ENCODE measurements around the gene SMCHD1. TPM values are rescaled to one million over a fixed set of nuclear protein-coding genes. Genes with fewer than 3 reads are reported as not detected.
"Not testable (repeated sequence)": the region's sequence is repeated elsewhere in the genome, so short reads cannot be mapped to it uniquely, and the experiment has no call there.

Gene SMCHD1
- total RNA-seq, 2 experiments from 2014 or later: 87.2 to 98.6 TPM

- CTCF ChIA-PET: no interaction called here
- POLR2A ChIA-PET: no interaction called here
Observed at GRCh38 chr18:2699001-2699400, 43.5 kb downstream of the SMCHD1 start.

DNA sequence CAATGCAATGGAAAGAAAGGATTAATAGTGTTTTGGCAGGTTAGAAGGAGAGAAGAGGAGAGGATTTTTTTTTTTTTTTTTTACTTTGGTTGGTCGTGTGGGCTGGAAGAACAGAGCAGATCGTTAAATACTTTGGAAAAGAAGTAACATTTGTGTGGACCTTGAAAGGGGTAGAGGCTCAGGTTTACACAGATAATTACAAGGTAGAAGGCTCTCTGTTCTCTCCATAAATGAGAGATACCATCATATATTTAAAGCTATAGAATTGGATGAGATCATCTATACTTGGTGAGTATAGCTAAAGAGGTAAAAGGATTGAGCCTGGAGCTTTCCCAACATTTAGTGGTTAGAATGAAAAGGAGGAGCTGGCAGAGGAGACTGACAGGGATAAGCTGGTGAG, 49.0 kb downstream of the SMCHD1 start:
- ChIA-PET CTCF (no interaction called here), POLR2A (no interaction called here)

DNA sequence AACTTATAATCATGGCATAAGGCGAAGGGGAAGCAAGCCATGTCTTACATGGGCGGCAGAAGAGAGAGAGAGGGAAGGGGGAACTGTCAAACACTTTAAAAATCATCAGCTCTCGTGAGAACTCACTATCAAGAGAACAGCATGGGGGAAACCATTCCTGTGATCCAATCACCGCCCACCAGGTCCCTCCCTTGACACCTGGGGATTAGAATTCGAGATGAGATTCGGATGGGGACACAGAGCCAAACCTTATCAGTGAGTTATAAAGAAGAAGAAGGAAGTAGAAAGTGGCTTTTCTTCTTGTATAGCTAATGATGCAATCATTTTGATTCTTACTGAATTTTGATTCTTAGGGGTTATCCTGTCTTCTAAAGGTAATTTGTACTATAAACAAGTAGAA, 51.4 kb downstream of the SMCHD1 start:
- CTCF ChIA-PET: no interaction called here
- POLR2A ChIA-PET: no interaction called here

DNA sequence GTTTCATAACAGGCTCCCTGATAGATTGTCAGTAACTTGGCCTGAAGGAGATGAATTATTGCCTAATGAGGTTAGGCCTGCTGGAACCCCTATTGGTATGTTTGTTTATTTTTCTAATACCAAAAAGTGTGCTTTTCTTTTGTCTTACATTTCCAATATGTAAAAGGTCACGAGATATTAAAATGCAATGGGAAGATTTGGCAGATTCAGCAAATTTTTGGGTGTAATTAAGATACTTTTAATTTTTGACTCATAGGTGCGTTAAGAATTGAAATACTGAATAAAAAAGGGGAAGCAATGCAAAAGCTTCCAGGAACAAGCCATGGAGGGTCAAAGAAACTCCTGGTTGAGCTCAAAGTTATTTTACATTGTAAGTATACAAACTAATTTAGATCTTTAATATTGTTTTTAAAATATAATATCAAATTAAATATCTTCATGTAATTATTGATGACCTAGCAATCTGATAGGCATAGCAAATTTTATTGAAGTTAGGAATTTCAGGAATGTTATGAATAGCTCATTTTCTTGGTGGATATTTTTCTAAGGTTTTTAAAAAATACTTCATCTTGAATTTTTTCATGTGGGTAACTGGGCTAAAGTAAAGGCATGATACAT, 52.1 kb downstream of the SMCHD1 start:
- ChIA-PET CTCF (no interaction called here), POLR2A (interaction anchor here (1.0 kb wide), 1 partner anchor 19 kb away, joined by 3 read pairs; no protein-coding TSS in a partner anchor)

GRCh38 chr18:2709316-2709715, 53.8 kb downstream of the SMCHD1 start:
- ChIA-PET CTCF (no interaction called here), POLR2A (no interaction called here)

DNA sequence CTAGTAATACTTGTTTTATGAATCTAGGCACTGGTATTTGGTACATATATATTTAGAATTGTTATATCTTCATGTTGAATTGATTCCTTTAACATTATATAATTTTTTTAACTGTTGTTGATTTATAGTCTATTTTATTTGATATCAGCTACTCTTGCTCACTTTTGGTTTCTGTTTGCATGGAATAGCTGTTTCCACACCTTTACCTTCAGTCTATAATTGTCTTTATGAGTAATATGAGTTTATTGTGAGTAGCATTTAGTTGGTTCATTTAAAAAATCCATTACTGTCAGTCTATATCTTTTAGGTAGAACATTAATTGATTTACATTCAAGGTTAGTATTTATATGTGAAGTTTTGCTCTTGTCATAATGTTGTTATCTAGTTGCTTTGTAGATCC, 58.6 kb downstream of the SMCHD1 start:
- POLR2A ChIA-PET: interaction anchor here (0.5 kb wide), 1 partner anchor 66 kb away, joined by 3 read pairs; no protein-coding TSS in a partner anchor
- CTCF ChIA-PET: no interaction called here

GRCh38 chr18:2715990-2716389, 60.5 kb downstream of the SMCHD1 start:
- CTCF ChIA-PET: no interaction called here

DNA sequence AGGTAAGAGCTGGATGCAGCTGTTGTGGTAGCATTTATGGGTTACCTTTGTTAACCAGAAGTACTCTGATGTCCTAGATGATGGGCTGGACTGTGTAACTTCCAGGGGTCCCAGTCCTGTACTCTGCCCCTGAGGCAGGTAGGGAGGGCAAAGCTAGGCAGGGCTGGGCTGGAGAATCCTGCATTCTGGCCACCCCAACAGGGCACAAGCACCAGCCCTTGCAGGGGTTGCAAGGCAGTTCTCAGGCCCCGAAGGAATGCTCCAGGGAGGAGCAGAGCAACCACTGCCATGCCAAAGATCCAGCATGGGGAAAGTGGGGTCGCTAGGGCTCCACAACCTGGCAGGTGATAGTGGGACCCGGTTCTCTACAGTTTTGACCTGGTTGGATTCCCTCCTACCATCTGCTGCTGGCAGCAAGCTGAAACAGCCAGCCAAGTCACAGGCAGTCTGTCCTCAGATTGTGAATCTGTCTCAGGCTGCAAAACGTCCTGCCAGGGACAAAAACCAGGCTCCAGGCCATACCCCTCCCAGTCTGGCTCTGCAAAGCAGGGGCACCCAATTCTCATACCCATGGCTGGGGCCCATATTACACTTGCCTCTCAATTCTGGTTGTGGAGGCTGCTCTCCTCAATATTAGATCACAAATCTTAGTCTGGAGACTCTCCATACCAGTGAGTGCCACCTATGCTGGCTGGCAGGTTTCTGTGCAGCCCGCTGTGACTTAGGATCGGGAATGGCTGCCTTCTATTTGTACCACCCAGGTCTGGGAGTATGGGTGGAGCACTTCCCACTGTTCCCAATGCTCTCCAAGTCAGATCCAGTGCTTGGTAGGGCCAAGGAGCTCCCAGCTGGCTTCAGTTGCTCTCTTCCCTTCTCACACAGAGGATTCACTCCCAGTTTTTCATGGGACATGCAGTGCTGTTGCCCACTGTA, 61.1 kb downstream of the SMCHD1 start:
- POLR2A ChIA-PET: no interaction called here
- CTCF ChIA-PET: no interaction called here

More at GRCh38 chr18:2715990-2716389, 60.5 kb downstream of the SMCHD1 start:
- POLR2A ChIA-PET: no interaction called here

- POLR2A ChIA-PET: no interaction called here
- CTCF ChIA-PET: no interaction called here
Observed at GRCh38 chr18:2717407-2717806, 61.9 kb downstream of the SMCHD1 start.

DNA sequence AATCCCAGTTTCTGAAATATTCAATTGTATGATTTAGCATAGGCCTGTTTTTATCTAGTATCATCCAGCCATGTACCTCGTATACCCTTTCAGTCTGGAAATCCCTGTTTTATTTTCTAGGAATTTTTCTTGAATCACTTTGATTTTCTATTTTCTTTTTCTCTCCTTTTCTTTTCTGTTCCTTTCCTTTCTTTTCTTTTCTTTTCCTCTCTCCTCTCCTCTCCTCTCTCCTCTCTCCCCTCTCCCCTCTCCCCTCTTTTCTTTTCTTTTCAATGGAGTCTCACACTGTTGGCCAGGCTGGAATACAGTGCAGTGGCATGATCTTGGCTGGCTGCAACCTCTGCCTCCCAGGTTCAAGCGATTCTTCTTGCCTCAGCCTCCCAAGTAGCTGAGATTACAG, 63.5 kb downstream of the SMCHD1 start:
- ChIA-PET POLR2A (no interaction called here), CTCF (no interaction called here)

DNA sequence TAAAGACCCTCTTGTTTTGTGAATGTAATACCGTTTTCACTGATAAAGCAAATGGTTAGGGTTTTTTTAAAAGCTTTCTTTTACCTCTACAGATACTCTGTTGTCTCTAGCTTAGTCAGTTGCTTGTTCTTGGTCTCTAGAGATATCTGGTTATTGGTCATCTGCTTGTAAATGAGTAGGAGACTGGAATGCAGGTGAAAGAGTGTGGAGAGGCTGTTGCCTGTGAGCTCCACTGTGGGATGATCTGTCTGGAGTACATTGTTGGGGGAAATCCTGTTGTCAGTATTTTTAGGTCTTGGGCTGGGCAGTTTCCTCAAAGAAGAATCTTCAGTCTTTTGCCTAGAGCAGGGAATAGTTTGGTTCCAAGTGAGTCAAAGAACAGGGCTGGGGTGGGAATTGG, 67.7 kb downstream of the SMCHD1 start:
- CTCF ChIA-PET: interaction anchor here (1.4 kb wide), 1 partner anchor 41 kb away, joined by 5 read pairs; no protein-coding TSS in a partner anchor

DNA sequence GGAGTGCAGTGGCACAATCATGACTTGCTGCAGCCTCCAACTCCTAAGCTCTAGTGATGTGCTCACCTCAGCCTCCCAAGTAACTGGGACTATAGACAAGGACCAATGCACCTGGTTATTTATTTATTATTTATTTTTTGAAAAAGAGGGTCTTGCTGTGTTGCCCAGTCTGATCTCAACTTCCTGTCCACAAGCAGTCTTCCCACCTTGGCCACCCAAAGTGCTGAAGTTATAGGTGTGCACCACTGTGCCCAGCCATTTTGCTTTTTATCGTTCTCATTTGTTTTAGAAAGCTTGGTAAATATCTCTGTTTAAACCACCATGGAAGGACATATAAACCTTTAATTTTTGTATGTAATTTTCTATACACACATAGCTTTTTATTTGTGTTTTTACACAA, 74.2 kb downstream of the SMCHD1 start:
- POLR2A ChIA-PET: no interaction called here
- CTCF ChIA-PET: no interaction called here

More for the DNA sequence above, 67.7 kb downstream of the SMCHD1 start:
- POLR2A ChIA-PET: no interaction called here

DNA sequence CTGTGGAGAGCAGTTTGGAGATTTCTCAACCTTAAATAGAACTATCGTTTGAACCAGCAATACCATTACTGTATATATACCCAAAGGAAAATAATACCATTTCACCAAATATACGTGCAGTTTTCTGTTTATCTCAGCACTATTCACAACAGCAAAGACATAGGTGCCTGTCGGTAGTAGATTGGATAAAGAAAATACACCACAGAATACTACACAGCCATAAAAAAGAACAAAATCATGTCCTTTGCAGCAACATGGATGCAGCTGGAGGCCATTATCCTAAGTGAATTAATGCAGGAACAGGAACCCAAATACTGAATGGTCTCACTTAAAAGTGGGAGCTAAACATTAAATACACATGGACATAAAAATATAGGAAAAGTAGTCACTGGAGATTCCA, 81.3 kb downstream of the SMCHD1 start:
- POLR2A ChIA-PET: interaction anchor here (1.1 kb wide), 1 partner anchor 30 kb away, joined by 3 read pairs; no protein-coding TSS in a partner anchor

GRCh38 chr18:2740082-2740481, 84.6 kb downstream of the SMCHD1 start:
- CTCF ChIA-PET: not testable (repeated sequence)

More for the DNA sequence above, 81.3 kb downstream of the SMCHD1 start:
- CTCF ChIA-PET: no interaction called here

DNA sequence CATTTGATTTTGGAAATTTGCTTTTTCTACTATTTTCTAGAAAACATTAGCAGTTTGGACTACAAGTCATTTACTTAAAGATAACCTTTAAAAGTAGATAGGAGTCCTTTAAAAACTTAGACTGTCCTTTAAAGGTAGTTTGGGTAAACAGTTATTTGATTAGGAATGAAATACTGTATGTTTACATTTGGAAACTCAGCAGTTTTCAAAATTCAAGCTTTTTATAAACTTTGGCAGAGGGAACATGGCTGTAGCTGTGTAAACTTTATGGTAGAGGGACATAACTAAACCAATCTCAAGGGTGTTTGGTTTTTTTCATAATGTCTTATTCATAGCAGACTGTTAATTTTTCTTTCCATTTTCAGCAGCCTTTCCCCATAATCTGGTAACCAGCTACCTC, 90.7 kb downstream of the SMCHD1 start:
- ChIA-PET POLR2A (no interaction called here), CTCF (no interaction called here)

More at GRCh38 chr18:2740082-2740481, 84.6 kb downstream of the SMCHD1 start:
- POLR2A ChIA-PET: not testable (repeated sequence)

DNA sequence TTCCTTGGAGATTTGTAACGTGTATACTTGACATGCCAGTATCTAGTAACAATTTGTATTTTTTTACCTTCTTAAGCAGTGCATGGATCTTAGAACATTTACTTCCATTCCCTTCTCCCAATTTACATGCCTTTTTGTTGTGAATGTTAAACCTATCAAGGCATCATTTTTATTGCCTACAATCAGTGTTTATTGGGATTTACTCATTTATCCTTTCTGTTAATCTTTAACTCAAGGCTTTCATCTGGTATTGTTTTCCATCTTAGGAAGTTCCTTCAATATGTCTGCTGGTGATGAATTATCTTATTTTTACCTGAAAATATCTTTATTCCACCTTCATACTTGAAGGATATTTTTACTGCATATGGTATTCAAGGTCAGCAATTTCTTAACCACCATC, 102.8 kb downstream of the SMCHD1 start:
- ChIA-PET CTCF (no interaction called here), POLR2A (no interaction called here)

DNA sequence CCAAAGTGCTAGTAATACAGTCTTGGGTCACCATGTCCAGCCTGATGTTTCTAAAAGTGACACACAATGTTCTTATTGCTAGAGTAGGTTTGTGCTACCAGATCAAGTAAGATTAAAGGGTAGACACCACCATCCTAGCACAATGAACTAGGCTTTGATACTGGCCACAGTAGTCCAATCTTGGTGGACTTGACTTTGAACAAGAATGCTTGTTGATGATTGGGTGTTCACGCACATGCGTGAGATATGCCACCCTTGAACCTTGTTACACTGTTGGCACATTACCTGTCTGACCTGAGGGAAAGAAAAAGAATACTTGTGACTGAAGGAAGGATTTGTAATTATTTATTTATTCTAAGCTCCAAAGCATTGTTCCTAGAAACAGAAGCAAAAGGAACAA, 119.1 kb downstream of the SMCHD1 start:
- CTCF ChIA-PET: interaction anchor here (0.6 kb wide), 1 partner anchor 39 kb away, joined by 4 read pairs; no protein-coding TSS in a partner anchor
- POLR2A ChIA-PET: no interaction called here

- CTCF ChIA-PET: interaction anchor here (1.3 kb wide), 1 partner anchor 469 kb away, joined by 3 read pairs; no protein-coding TSS in a partner anchor
- POLR2A ChIA-PET: interaction anchor here (0.7 kb wide), 1 partner anchor 112 kb away, joined by 8 read pairs; no protein-coding TSS in a partner anchor
Observed at GRCh38 chr18:2776601-2777000, 121.1 kb downstream of the SMCHD1 start.

- ChIA-PET CTCF (interaction anchor here (1.3 kb wide), 1 partner anchor 469 kb away, joined by 3 read pairs; no protein-coding TSS in a partner anchor), POLR2A (no interaction called here)
Observed at GRCh38 chr18:2777241-2777640, 121.7 kb downstream of the SMCHD1 start.

DNA sequence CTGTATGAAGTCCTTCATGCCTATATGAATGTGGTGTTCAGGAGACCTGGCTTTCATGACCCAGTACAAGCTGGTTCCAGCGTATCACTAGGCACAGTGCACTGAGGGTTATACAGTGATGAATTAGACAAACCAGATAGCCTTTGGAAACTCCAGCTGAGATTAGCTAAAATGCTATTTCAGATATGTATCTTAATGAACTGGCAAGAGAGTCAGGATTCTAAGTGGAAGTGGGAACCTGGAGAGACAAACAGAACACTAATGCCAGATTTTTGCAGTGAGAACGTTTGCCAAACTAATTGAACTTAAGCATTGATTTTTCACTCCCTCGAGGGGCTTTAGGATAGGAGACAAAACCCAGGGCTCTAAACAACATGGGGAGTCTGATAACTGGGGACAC, 125.2 kb downstream of the SMCHD1 start:
- ChIA-PET CTCF (no interaction called here), POLR2A (interaction anchor here (0.6 kb wide), 2 partner anchors 67 to 133 kb away, joined by 3 to 4 read pairs; no protein-coding TSS in a partner anchor)

GRCh38 chr18:2787225-2787624, 131.7 kb downstream of the SMCHD1 start:
- ChIA-PET POLR2A (no interaction called here), CTCF (no interaction called here)
